K562 (cell line): ENCODE results near the gene PPT2. TPM values are rescaled to one million over a fixed set of nuclear protein-coding genes. Genes with fewer than 3 reads are reported as not detected.

ENCODE experiments used
- DMBX1 ChIP-seq: fragments of 250-450 bp; sonication (Bioruptor Pico); IDR thresholded peaks from 2 replicates; pipeline ENCODE4 v1.8.0; 2022; ENCODE audit warnings: inconsistent platforms, mild to moderate bottlenecking, moderate library complexity, borderline replicate concordance
- DPF2 ChIP-seq: fragments of 450-650 bp; IDR thresholded peaks from 2 replicates; pipeline ENCODE4 v1.6.1; 2016
- GTF2E2 ChIP-seq: fragments of 200-800 bp; sonication (Bioruptor generic); IDR thresholded peaks from 2 replicates; pipeline ENCODE4 v1.6.1; 2016; ENCODE audit warnings: missing genetic modification characterization, missing compliant biosample characterization
- HCFC1 ChIP-seq: IDR thresholded peaks from 2 replicates; pipeline ENCODE4 v1.6.1; 2012; ENCODE audit warnings: low read depth, low read length, improper control_type of control experiment
- HNRNPL ChIP-seq: fragments of 200-400 bp; formaldehyde crosslinking; IDR thresholded peaks from 2 replicates; pipeline ENCODE4 v1.6.1; 2017; ENCODE audit warnings: low read depth, mild to moderate bottlenecking, low read length
- ILK ChIP-seq: fragments of 450-650 bp; IDR thresholded peaks from 2 replicates; pipeline ENCODE4 v1.6.1; 2016; ENCODE audit warnings: missing genetic modification characterization, low read depth, mild to moderate bottlenecking, missing compliant biosample characterization, moderate library complexity, borderline replicate concordance
- MEIS2 ChIP-seq: fragments of 450-650 bp; IDR thresholded peaks from 2 replicates; pipeline ENCODE4 v1.6.1; 2014; ENCODE audit warnings: mild to moderate bottlenecking; ENCODE audit not compliant: partially characterized antibody
- NCOA1 ChIP-seq: fragments of 450-650 bp; IDR thresholded peaks from 2 replicates; pipeline ENCODE4 v1.6.1; 2016; ENCODE audit warnings: low read depth
- NEUROD1 ChIP-seq: fragments of 150-350 bp; IDR thresholded peaks from 2 replicates; pipeline ENCODE4 v1.6.1; 2014; ENCODE audit warnings: borderline replicate concordance, low read length, low read depth; ENCODE audit not compliant: partially characterized antibody
- NR2F6 ChIP-seq: fragments of 450-650 bp; formaldehyde crosslinking; IDR thresholded peaks from 2 replicates; pipeline ENCODE4 v1.4.0; 2020; ENCODE audit warnings: mild to moderate bottlenecking
- POLR2AphosphoS5 ChIP-seq: IDR thresholded peaks from 2 replicates; pipeline ENCODE4 v1.6.1; 2011; ENCODE audit warnings: mild to moderate bottlenecking, low read depth, low read length, moderate library complexity; ENCODE audit not compliant: control insufficient read depth, insufficient read depth
- REST ChIP-seq, 2 experiments: fragments of 450-650 bp; formaldehyde crosslinking in 1 of 2; IDR thresholded peaks; 2 replicates each; pipeline versions ENCODE4 v1.4.0 to v1.6.1; 2014 to 2020; ENCODE audit warnings: mild to moderate bottlenecking in 2 of 2, borderline replicate concordance in 1 of 2, low read depth in 1 of 2
- THRB ChIP-seq: fragments of 450-650 bp; formaldehyde crosslinking; conservative IDR thresholded peaks from 2 replicates; pipeline ENCODE4 v1.4.0; 2022; ENCODE audit warnings: mild to moderate bottlenecking, missing genetic modification characterization
- ZBTB12 ChIP-seq: fragments of 250-450 bp; sonication (Bioruptor Pico); IDR thresholded peaks from 2 replicates; pipeline ENCODE4 v1.4.0; 2020
- ZBTB9 ChIP-seq: fragments of 450-650 bp; formaldehyde crosslinking; IDR thresholded peaks from 2 replicates; pipeline ENCODE4 v1.4.0; 2020; ENCODE audit warnings: mild to moderate bottlenecking, moderate library complexity
- ZNF785 ChIP-seq: fragments of 250-450 bp; sonication (Bioruptor Pico); IDR thresholded peaks from 2 replicates; pipeline ENCODE4 v1.4.0; 2020; ENCODE audit warnings: mild to moderate bottlenecking
- polyA plus RNA-seq, 8 experiments: library from polyadenylated mRNA; depleted of rRNA in 4 of 8; stranded (reverse) in 5 of 8; unstranded in 3 of 8; fragments of >200 nt; fragmentation: Nextera tagmentation in 2 of 8; fragmentation: Illumina TruSeq in 1 of 8; extraction: Ambion mirVana in 2 of 8; extraction: Trizol in 1 of 8; gene quantifications; 2 replicates each; pipeline versions ENCODE4 v1.2.1 to v1.2.3, GENCODE V29; 2011 to 2014; ENCODE audit warnings: inconsistent platforms in 1 of 8, missing spikeins in 1 of 8
- total RNA-seq, 7 experiments: library from RNA; depleted of rRNA in 6 of 7; stranded (reverse); fragments of >200 nt in 6 of 7; fragmentation: Illumina TruSeq in 2 of 7; extraction: Trizol in 2 of 7; gene quantifications; 2 replicates each; pipeline versions ENCODE4 v1.2.1 to v1.2.3, GENCODE V29; 2011 to 2021; ENCODE audit warnings: low replicate concordance in 1 of 7

PPT2 gene
- total and polyA plus RNA-seq, 9 of the 15 experiments (the other 6 are each of a cell fraction or from before 2014, with no cell fraction given): 27.4 to 98.8 (median 69.9) TPM

- TF ChIP-seq POLR2AphosphoS5 (peak; percentile 54; the same call in 1 of the 2 replicates), HCFC1 (peak; percentile 34; the same call in 1 of the 2 replicates), NEUROD1 (peak; percentile 18), NCOA1 (peak; percentile 82), DPF2 (peak; percentile 68; the same call in 1 of the 2 replicates), REST (IDR thresholded peaks at IDR 0.05; ENCODE audit: borderline replicate concordance) (no peak), REST (CRISPR knock-in tag; IDR thresholded peaks at IDR 0.05; ENCODE audit: low read depth) (no peak; the same call in 1 of the 2 replicates), ZNF785 (CRISPR knock-in tag) (no peak), NR2F6 (no peak), ZBTB12 (CRISPR knock-in tag) (0 out of 2 replicates have a peak, but pooled peaks have one; percentile 36), THRB (CRISPR knock-in tag) (0 out of 2 replicates have a peak, but pooled peaks have one; percentile 18), ILK (no peak), MEIS2 (peak; percentile 72), DMBX1 (peak; percentile 54; the same call in 1 of the 2 replicates), HNRNPL (no peak), ZBTB9 (CRISPR knock-in tag) (0 out of 2 replicates have a peak, but pooled peaks have one; percentile 72), GTF2E2 (tag) (peak; percentile 20; the same call in 1 of the 2 replicates)
These were observed 38.7 kb downstream of the PPT2 start, which contains the start of gene GPSM3 (continued) for GRCh38 chr6:32192608-32193039.
